Sigmoid colon (tissue), 7 donors: ENCODE data around the gene KERA. TPM values are rescaled to one million over a fixed set of nuclear protein-coding genes. Genes with fewer than 3 reads are reported as not detected.

Experiments
- DNase-seq: peaks from one replicate; pipeline ENCODE4 v3.0.0-alpha.2; 2019
- H3K27ac ChIP-seq, 4 donors: fragments of 200-600 bp; sonication (generic); one replicate each; pipeline ENCODE4 v1.5.1; 2016 to 2019; ENCODE audit warnings: mild to moderate bottlenecking in 1 of 4
- H3K27me3 ChIP-seq, 3 donors: fragments of 200-600 bp; sonication (generic); one replicate each; pipeline ENCODE4 v1.5.1; 2019; ENCODE audit warnings: mild to moderate bottlenecking in 1 of 3
- H3K36me3 ChIP-seq, 4 donors: fragments of 200-600 bp; sonication (generic); one replicate each; pipeline ENCODE4 v1.5.1; 2016 to 2019
- H3K4me1 ChIP-seq, 4 donors: fragments of 200-600 bp; sonication (generic); one replicate each; pipeline ENCODE4 v1.5.1; 2017 to 2019
- H3K4me3 ChIP-seq, 4 donors: fragments of 200-600 bp; sonication (generic); one replicate each; pipeline ENCODE4 v1.5.1; 2017 to 2019; ENCODE audit warnings: mild to moderate bottlenecking in 2 of 4, moderate library complexity in 1 of 4
- H3K9me3 ChIP-seq, 4 donors: fragments of 200-600 bp in 3 of 4; sonication (generic) in 3 of 4; one replicate each; pipeline versions ENCODE4 v1.5.1 to v1.6.1; 2013 to 2019
- CTCF ChIP-seq, 4 experiments: fragments of 450-650 bp in 3 of 4; fragments of 200-600 bp in 1 of 4; IDR thresholded peaks; one replicate each; pipeline ENCODE4 v1.5.1; 2016 to 2019; ENCODE audit warnings: antibody characterized with exemption in 4 of 4, mild to moderate bottlenecking in 3 of 4, moderate library complexity in 2 of 4
- EP300 ChIP-seq, 4 donors: sonication (generic); formaldehyde crosslinking; IDR thresholded peaks; one replicate each; pipeline ENCODE4 v1.6.1; 2017; ENCODE audit warnings: antibody characterized with exemption in 4 of 4
- POLR2A ChIP-seq, 2 donors: fragments of 450-650 bp; IDR thresholded peaks; one replicate each; pipeline ENCODE4 v1.6.1; 2016; ENCODE audit warnings: antibody characterized with exemption in 2 of 2, mild to moderate bottlenecking in 2 of 2, moderate library complexity in 2 of 2
- POLR2AphosphoS5 ChIP-seq, 4 donors: sonication (generic); formaldehyde crosslinking; IDR thresholded peaks; one replicate each; pipeline ENCODE4 v1.6.1; 2017; ENCODE audit warnings: antibody characterized with exemption in 4 of 4
- WGBS, 2 donors: extraction: QIAGEN DNeasy Blood & Tissue Kit; methylation state at CpG; one replicate each; pipeline ENCODE4 v1.1.7; 2013; 5-methylcytosine and 5-hydroxymethylcytosine counted together
- intact Hi-C: fragments of 100-400 bp; cut with DNase I; formaldehyde crosslinking; loops from one replicate; pipeline ENCODE4 v1.15.1; 2023
- polyA plus RNA-seq, 3 donors: library from polyadenylated mRNA; stranded (reverse); fragments of 200-250 nt; gene quantifications; one replicate each; pipeline ENCODE4 v1.2.3, GENCODE V29; 2013
- total RNA-seq, 4 donors: library from RNA; depleted of rRNA; stranded (reverse); fragments of >200 nt; gene quantifications; one replicate each; pipeline ENCODE4 v1.1.0, GENCODE V29; 2016
- donor health status: healthy with polysubstance abuse.
- donor health status: Bipolar disorder and iron deficiency.
- donor health status: healthy.

The KERA gene
- total and polyA plus RNA-seq, 7 donors: not detected

- peak; percentile 75 for DNase-seq
- H3K4me1 ChIP-seq: peaks cover 0 to 21% (median 15%) of the 10 kb centered on the region in 4 donors
- intact Hi-C loops: no loop called here
- no peaks in the 10 kb centered on the region for H3K36me3 ChIP-seq
- peak overlapping the region in 2 of 4 donors; percentile 48 to 56 for H3K27ac ChIP-seq
- no peaks in the 10 kb centered on the region for H3K27me3 ChIP-seq
- no peak overlapping the region for H3K4me3 ChIP-seq
- 22 to 55% methylated on average over 3 of the region's 3 CpGs for WGBS, 2 donors
- TF ChIP-seq CTCF (IDR thresholded peaks at IDR 0.05) (no peak), POLR2A (IDR thresholded peaks at IDR 0.05) (no peak), EP300 (IDR thresholded peaks at IDR 0.05) (peak in 1 of 4 donors; percentile 33), POLR2AphosphoS5 (IDR thresholded peaks at IDR 0.05) (peak; percentile 36 to 68 (median 52))
- H3K9me3 ChIP-seq: no peaks in the 10 kb centered on the region
Observed at GRCh38 chr12:91098941-91099340, 41.1 kb upstream of the KERA start.

GRCh38 chr12:91098461-91098860 lies 40.6 kb upstream of the KERA start:
- peak overlapping the region in 2 of 4 donors; percentile 48 to 56 for H3K27ac ChIP-seq
- no peak for TF ChIP-seq POLR2A (IDR thresholded peaks at IDR 0.05)
- no peak for TF ChIP-seq POLR2AphosphoS5 (IDR thresholded peaks at IDR 0.05)
- no peak for TF ChIP-seq EP300 (IDR thresholded peaks at IDR 0.05)
- TF ChIP-seq CTCF (IDR thresholded peaks at IDR 0.05): no peak
- no peaks in the 10 kb centered on the region for H3K9me3 ChIP-seq
- no peaks in the 10 kb centered on the region for H3K36me3 ChIP-seq
- H3K4me3 ChIP-seq: no peak overlapping the region
- H3K4me1 ChIP-seq: peaks cover 0 to 21% (median 15%) of the 10 kb centered on the region in 4 donors
- intact Hi-C loops: no loop called here
- no peak for DNase-seq
- H3K27me3 ChIP-seq: no peaks in the 10 kb centered on the region

- intact Hi-C loops: no loop called here
- no peak overlapping the region for H3K4me3 ChIP-seq
- TF ChIP-seq POLR2AphosphoS5 (IDR thresholded peaks at IDR 0.05): no peak
- no peak for TF ChIP-seq CTCF (IDR thresholded peaks at IDR 0.05)
- no peak for TF ChIP-seq EP300 (IDR thresholded peaks at IDR 0.05)
- no peak for TF ChIP-seq POLR2A (IDR thresholded peaks at IDR 0.05)
Observed at GRCh38 chr12:91094957-91095356, 37.1 kb upstream of the KERA start.

GRCh38 chr12:91094032-91094662 lies 36.3 kb upstream of the KERA start:
- TF ChIP-seq EP300 (IDR thresholded peaks at IDR 0.05): no peak
- TF ChIP-seq CTCF (IDR thresholded peaks at IDR 0.05): no peak
- no peak for TF ChIP-seq POLR2A (IDR thresholded peaks at IDR 0.05)
- no peak for TF ChIP-seq POLR2AphosphoS5 (IDR thresholded peaks at IDR 0.05)
- Histone ChIP-seq H3K36me3 (no peaks in the 10 kb centered on the region), H3K9me3 (peaks cover 0 to 5% (median 0%) of the 10 kb centered on the region in 4 donors), H3K27ac (no peak overlapping the region), H3K27me3 (no peaks in the 10 kb centered on the region), H3K4me1 (peaks cover 0 to 10% (median 9%) of the 10 kb centered on the region in 4 donors), H3K4me3 (no peak overlapping the region)
- intact Hi-C loops: no loop called here
- DNase-seq: no peak

More at GRCh38 chr12:91094957-91095356, 37.1 kb upstream of the KERA start:
- 72 to 85% methylated on average over 1 of the region's 1 CpG for WGBS, 2 donors
- H3K4me1 ChIP-seq: peaks cover 0 to 18% (median 15%) of the 10 kb centered on the region in 4 donors
- no peak for DNase-seq
- H3K27me3 ChIP-seq: no peaks in the 10 kb centered on the region
- H3K36me3 ChIP-seq: no peaks in the 10 kb centered on the region
- H3K9me3 ChIP-seq: no peaks in the 10 kb centered on the region
- H3K27ac ChIP-seq: no peak overlapping the region

- intact Hi-C loops: no loop called here
- Histone ChIP-seq H3K9me3 (peaks cover 0 to 5% (median 0%) of the 10 kb centered on the region in 4 donors), H3K27ac (no peak overlapping the region), H3K4me3 (no peak overlapping the region), H3K36me3 (no peaks in the 10 kb centered on the region), H3K4me1 (peaks cover 0 to 2% (median 1%) of the 10 kb centered on the region in 4 donors), H3K27me3 (no peaks in the 10 kb centered on the region)
- TF ChIP-seq POLR2AphosphoS5 (IDR thresholded peaks at IDR 0.05): no peak
- TF ChIP-seq POLR2A (IDR thresholded peaks at IDR 0.05): no peak
- no peak for TF ChIP-seq CTCF (IDR thresholded peaks at IDR 0.05)
- TF ChIP-seq EP300 (IDR thresholded peaks at IDR 0.05): no peak
- WGBS, 2 donors: 79 to 89% methylated on average over 4 of the region's 4 CpGs
- no peak for DNase-seq
Observed at GRCh38 chr12:91093341-91093740, 35.5 kb upstream of the KERA start.
